NCI-H524 treated with DMSO at 0.1 percent for 48 hours (cell line): ENCODE results near the gene MRPS12.

Experiments used
- DNase-seq: peaks from one replicate; lab custom pipeline; 2025; lab: John Stamatoyannopoulos, UW

Gene MRPS12

DNA sequence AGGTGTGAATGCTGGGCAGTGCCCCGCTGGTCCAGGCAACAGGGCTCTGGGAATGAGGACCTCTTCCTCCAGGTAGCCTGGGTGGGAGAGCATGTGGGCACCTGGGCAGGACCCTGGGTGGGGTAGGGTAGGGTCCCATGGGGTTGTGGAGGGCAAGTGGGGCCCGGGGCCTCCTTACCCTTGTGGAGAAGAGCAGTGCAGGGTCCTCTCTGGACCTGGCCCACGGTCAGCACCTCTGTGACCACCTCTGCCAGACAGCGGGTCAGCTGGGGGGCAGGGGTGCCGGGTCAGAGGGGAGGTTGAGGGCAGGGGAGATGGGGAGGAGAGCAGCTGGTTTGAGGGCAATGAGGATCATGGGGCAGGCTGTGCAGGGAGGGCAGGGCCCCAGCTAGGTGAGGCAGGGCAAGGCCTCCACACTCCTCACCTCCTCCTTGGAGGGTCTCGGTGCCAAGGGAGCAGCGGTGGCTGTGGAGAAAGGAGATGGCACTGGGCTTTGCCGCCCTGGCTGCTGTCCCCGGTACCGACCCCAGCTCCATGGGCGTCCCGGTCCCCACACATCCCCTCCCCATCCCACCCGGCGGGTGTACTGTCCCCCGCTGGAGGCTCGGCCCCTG is 19.2 kb upstream of the MRPS12 start:
- no peak for DNase-seq

DNA sequence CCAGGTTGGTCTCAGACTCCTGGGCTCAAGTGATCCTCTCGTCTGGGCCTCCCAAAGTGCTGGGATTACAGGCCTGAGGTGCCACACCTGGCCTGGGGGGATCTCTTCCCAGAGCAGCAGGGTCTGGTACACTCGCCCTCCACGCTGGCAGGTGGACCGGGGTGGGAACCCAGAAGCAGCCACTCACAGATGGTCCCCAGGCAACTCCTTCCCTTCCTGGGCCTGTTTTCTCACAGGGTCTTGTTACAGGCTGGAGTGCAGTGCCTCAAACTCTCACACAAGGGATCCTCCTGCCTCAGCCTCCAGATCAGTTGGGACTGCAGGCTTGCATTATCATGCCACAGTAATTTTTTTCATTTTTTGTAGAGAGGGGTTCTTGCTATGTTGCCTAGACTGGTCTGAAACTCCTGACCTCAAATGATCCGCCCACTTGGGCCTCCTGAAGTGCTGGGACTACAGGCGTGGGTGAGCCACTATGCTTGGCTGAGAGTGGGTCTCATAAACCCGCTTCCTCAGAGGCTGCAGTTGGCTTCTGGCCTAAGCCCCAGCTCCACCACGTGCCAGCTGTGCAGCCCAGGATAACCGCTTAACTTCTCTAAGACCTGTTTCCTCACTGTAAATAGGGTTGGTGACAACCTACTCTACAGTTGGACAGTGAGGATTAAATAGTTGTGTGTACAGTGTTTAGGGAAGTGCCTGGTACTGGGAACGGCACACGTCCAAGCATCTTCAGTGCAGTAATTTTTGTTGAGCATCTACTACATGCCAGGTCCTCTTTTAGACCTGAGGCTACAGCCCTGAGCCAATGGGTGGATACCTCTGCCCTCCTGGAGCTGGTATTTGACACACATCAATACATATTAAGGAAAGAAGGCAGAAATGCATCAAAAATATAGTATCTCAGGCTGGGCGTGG is 17.9 kb upstream of the MRPS12 start:
- DNase-seq, result no peak

DNA sequence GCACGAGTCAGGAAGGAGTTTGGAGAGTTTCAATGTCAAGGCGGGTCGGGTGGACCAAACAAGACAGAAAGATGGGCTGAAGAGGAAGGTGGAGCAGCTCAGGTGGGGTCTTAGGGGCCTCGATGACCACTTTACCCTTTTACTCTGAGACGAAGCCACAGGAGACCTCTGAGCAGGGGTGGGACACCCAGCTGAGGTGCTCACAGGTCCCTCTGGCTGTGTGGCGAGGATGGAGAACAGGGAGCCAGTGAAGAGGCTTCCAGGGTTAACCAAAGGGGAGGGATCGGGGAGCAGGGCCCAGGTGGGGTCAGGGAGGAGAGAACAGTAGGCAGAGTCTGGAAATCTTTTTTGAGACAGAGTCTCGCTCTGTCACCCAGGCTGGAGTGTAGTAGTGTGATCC is 16.8 kb upstream of the MRPS12 start:
- DNase-seq, result no peak

GRCh38 chr19:38915329-38916321 is 15.1 kb upstream of the MRPS12 start:
- DNase-seq, result no peak

- no peak for DNase-seq
Measured at GRCh38 chr19:38917516-38917915, 13.2 kb upstream of the MRPS12 start.

DNA sequence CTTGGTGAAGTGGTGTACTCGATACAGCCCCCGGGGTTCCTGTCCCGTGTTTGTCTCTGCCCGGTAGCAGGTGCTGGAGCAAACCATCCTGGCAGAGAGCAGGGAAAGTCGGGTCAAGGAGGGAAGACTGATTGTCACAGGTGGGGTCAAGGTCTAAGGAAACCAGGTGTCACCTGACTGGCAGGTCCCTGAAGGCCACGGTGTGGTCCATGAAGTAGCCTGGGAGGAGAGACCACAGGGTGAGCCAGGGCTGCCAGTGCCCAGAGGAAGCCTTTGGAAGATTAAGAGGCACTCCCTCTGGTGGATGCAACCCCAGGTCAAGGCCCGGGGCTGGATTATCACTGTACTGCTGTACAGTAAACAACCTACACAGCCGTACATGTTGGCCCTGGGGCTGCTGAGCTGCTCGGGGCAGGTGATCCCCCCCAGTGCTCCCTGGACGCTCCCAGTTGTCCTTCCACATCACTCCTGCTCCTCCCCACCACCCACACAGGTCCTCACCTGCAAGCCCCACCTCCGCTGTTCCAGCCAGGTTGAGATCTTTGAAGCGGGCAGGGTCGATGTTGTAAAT is 12.7 kb upstream of the MRPS12 start:
- DNase-seq, result no peak

DNA sequence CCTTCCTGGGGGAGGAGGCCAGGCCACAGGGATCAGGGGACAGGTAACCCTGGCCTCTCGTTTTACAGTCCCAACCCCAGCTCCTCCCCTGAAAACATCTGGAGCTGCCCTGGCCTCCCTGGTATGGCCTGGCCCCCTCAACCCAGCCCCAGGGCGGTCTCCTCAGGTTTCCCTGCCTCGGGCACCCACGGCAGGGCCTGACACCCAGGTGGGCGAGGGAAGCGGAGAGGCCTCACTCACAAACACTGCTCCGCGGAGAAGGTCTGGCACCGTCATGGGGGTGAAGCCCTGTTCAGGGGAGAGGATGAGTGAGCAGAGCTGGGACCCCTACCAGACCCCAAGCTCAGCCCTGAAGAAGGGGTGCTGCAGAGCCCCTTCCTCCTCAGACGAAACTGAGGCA is 12.2 kb upstream of the MRPS12 start:
- DNase-seq, result no peak

GRCh38 chr19:38919837-38920601 is 10.7 kb upstream of the MRPS12 start:
- DNase-seq, result no peak

GRCh38 chr19:38920602-38921419 is 9.9 kb upstream of the MRPS12 start:
- no peak for DNase-seq

- DNase-seq, result no peak
Measured at GRCh38 chr19:38921420-38922274, 9.1 kb upstream of the MRPS12 start.

- DNase-seq, result no peak
Measured at GRCh38 chr19:38922482-38922881, 8.3 kb upstream of the MRPS12 start.

DNA sequence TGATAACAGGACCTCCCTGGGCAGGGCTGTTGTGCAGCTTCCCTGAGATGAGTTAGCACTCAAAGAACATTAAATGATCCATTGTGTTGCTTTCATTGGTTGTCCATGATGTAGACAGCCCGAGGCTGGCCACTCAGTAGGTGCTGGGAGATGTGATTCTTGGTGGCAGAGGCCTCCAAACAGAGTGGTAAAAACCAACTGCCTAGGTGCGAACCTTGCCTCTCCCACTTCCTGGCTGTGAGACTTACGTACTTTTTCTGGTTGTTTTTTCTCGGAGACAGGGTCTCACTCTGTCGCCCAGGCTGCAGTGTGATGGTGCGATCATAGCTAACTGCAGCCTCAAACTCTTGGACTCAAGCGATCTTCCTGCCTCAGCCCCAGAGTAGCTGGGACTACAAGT is 6.4 kb upstream of the MRPS12 start:
- no peak for DNase-seq

DNA sequence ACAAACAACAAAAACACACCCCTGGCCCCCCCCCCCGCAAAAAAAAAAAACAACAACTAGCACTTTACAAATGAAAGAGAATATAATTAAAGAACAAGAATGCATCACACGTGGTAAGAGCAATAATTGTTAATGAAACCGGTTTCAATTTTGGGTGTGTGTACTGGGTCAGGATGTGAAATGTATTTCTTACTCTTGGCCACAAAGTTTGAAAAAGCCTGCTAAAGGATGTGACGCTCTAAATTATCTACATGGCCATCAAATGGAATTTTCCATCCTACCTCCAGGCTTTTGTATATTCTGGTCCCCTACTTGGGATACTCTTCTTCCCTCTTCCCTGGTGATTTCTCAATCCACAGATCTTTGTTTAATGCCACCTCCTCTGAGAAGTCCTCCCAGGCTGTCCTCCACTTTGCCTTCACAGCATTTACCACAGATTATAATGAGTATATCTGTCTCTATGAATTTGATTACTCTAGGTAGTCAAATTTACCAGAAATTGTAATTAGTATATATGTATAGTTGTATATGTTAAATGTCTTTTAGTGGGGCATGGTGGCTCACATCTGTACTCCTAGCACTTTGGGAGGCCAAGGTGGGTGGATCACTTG is 2.2 kb upstream of the MRPS12 start:
- DNase-seq, result no peak

- peak; percentile 86 for DNase-seq
Measured at GRCh38 chr19:38929929-38930775, 592 bp upstream of the MRPS12 start, which contains the start of gene SARS2. TSS of gene SARS2 (minus strand) at chr19:38930763. CDS start at chr19:38930736, 27 bp downstream.

GRCh38 chr19:38931521-38931793 is 713 bp downstream of the MRPS12 start:
- no peak for DNase-seq

GRCh38 chr19:38932425-38933179 is 1.9 kb downstream of the MRPS12 start:
- no peak for DNase-seq

GRCh38 chr19:38933544-38933943 is 2.8 kb downstream of the MRPS12 start:
- DNase-seq, result no peak
